ENCODE data around the gene ARL8B. TPM values are rescaled to one million over a fixed set of nuclear protein-coding genes. Genes with fewer than 3 reads are reported as not detected.
"Not testable (repeated sequence)": the region's sequence is repeated elsewhere in the genome, so short reads cannot be mapped to it uniquely, and the experiment has no call there.

Gene ARL8B
- 43.2 TPM for polyA plus RNA-seq (2012; ENCODE audit: missing spikeins)

- peak; percentile 87 for DNase-seq (ENCODE audit: insufficient read length)
- TF ChIP-seq TAF1 (IDR thresholded peaks at IDR 0.05; ENCODE audit: borderline replicate concordance, low read depth, low read length) (peak; percentile 90), POLR2A (IDR thresholded peaks at IDR 0.05; ENCODE audit: low read depth, low read length) (peak; percentile 95), POLR2AphosphoS5 (IDR thresholded peaks at IDR 0.05; ENCODE audit: low read depth, low read length) (peak; percentile 93)
Observed at GRCh38 chr3:5122030-5122740, at the start of gene ARL8B. ARL8B (plus strand) TSS chr3:5122292; CDS start chr3:5122466, 174 bp downstream.

DNA sequence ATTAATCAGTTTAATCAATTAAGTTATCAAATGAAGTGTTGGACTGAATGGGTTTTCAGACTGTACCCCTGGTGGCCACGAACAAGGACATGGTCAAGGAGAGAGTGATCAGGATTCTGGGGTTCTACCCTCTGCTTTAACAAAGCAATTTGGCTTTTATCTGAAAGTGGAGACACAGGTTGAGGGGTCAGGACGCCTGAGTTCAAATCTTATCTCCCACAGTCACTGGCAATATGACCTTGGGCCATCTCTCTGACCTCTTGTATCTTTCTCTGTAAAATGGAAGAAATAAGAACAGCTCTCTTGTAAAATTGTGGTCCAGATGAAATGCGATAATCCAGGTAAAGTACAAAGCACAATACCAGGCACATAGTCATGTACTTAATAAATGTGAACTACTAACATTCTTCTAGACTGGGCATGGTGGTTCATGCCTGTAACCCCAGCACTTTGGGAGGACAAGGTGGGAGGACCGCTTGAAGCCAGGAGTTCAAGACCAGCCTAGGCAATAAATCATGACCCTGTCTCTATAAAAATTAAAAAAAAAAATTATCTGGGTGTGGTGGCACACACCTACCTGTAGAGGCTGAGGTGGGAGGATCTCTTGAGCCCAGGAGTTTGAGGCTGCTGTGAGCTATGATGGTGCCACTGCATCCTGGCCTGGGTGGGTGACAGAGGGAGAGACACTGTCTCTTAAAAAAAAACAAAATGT, 48.6 kb upstream of the ARL8B start:
- DNase-seq (ENCODE audit: insufficient read length) (no peak), FAIRE-seq (no peak)
- no peak for TF ChIP-seq POLR2A (IDR thresholded peaks at IDR 0.05; ENCODE audit: low read depth, low read length)
- no peak for TF ChIP-seq POLR2AphosphoS5 (IDR thresholded peaks at IDR 0.05; ENCODE audit: low read depth, low read length)
- no peak for TF ChIP-seq TAF1 (IDR thresholded peaks at IDR 0.05; ENCODE audit: borderline replicate concordance, low read depth, low read length)

More at GRCh38 chr3:5122030-5122740, at the start of gene ARL8B:
- FAIRE-seq: peak; percentile 97

DNA sequence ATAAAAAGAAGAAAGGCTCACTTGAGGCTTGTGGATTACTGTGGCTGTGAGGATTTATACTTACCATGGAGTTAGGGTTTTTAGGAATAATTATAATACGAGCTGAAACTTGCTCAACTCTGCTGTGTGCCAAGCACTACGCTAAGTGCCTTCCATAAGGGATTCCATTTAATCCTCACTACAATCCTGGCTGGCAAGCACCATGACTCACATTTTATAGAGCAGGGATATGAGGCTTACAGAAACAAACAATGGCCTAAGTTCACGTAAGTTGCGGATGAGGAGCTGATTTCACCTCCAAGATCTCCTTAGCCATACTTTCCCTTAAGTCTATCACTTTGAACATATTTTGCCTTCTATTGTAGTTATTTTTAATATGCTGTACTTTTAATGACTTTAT, 43.9 kb upstream of the ARL8B start:
- DNase-seq (ENCODE audit: insufficient read length) (no peak), FAIRE-seq (no peak)
- TF ChIP-seq POLR2A (IDR thresholded peaks at IDR 0.05; ENCODE audit: low read depth, low read length) (no peak), POLR2AphosphoS5 (IDR thresholded peaks at IDR 0.05; ENCODE audit: low read depth, low read length) (no peak), TAF1 (IDR thresholded peaks at IDR 0.05; ENCODE audit: borderline replicate concordance, low read depth, low read length) (no peak)

DNA sequence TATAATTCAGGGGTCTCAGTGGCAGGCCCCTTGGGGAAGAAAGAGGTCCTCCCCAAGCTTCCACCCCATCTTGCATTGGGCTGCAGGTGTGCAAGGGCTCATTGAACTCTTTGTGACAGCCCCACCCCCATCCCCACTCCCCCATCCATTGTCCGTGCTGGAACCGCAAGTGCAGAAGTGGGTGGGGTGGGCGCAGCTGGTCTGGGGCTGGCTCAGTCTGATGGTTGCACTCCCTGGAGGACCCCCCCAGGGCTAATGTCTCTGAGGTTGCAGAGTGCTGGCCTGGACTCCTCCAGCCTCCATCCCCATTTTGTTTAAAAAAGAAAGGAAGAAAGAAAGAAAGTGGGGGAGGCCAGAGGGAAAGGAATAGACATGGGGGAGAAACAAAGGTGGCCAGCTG, 42.3 kb upstream of the ARL8B start:
- no peak for DNase-seq (ENCODE audit: insufficient read length)
- FAIRE-seq: no peak
- TF ChIP-seq POLR2A (IDR thresholded peaks at IDR 0.05; ENCODE audit: low read depth, low read length) (no peak), POLR2AphosphoS5 (IDR thresholded peaks at IDR 0.05; ENCODE audit: low read depth, low read length) (no peak), TAF1 (IDR thresholded peaks at IDR 0.05; ENCODE audit: borderline replicate concordance, low read depth, low read length) (no peak)

DNA sequence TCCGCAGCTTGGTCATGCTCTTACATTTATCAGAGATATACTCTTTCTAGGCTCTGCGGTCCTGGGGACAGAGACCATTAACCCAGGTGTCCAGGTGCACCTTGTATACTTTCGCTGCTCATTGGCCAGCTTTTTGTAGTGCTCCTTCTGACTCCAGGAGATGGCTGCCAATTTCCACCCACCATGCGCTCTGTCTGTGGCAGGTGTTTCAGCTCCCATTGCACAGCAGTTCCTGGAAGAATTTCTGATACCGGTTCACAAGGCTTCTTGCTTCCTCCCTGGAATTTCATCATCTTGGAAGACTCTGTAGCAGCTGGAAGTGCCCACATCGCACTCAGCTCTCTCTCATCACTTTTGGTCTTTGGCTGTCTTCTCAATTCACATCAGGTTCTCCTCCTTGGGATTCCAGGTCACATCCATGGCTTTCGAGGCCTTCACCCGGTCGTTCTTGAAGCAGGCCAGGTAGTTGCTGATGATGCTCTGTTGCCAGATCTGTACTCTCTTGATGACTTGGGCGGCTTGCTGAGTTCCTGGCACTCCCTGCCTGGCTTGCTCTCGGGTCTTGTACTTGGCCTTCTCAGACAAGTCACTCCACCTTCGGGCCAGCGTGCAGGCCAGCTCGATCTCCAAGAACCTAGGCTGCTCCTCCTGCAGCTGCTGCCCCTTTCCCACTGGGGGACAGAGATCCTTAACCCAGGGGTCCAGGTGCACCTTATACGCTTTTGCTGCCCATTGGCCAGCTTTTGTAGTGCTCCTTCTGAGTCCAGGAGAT, 41.1 kb upstream of the ARL8B start:
- DNase-seq (ENCODE audit: insufficient read length) (no peak), FAIRE-seq (no peak)
- TF ChIP-seq POLR2A (IDR thresholded peaks at IDR 0.05; ENCODE audit: low read depth, low read length) (no peak), TAF1 (IDR thresholded peaks at IDR 0.05; ENCODE audit: borderline replicate concordance, low read depth, low read length) (no peak), POLR2AphosphoS5 (IDR thresholded peaks at IDR 0.05; ENCODE audit: low read depth, low read length) (no peak)

- DNase-seq (ENCODE audit: insufficient read length); FAIRE-seq: not testable (repeated sequence)
Observed at GRCh38 chr3:5081973-5082788, 39.9 kb upstream of the ARL8B start.

- TF ChIP-seq TAF1 (IDR thresholded peaks at IDR 0.05; ENCODE audit: borderline replicate concordance, low read depth, low read length): no peak
- no peak for TF ChIP-seq POLR2A (IDR thresholded peaks at IDR 0.05; ENCODE audit: low read depth, low read length)
- TF ChIP-seq POLR2AphosphoS5 (IDR thresholded peaks at IDR 0.05; ENCODE audit: low read depth, low read length): no peak
- no peak for DNase-seq (ENCODE audit: insufficient read length)
- no peak for FAIRE-seq
Observed at GRCh38 chr3:5082789-5083115, 39.3 kb upstream of the ARL8B start.

GRCh38 chr3:5084224-5084623, 37.9 kb upstream of the ARL8B start:
- FAIRE-seq (no peak), DNase-seq (ENCODE audit: insufficient read length) (no peak)
- TF ChIP-seq POLR2A (IDR thresholded peaks at IDR 0.05; ENCODE audit: low read depth, low read length) (no peak), POLR2AphosphoS5 (IDR thresholded peaks at IDR 0.05; ENCODE audit: low read depth, low read length) (no peak), TAF1 (IDR thresholded peaks at IDR 0.05; ENCODE audit: borderline replicate concordance, low read depth, low read length) (no peak)

GRCh38 chr3:5086708-5087107, 35.4 kb upstream of the ARL8B start:
- no peak for FAIRE-seq
- no peak for DNase-seq (ENCODE audit: insufficient read length)
- TF ChIP-seq TAF1 (IDR thresholded peaks at IDR 0.05; ENCODE audit: borderline replicate concordance, low read depth, low read length): no peak
- no peak for TF ChIP-seq POLR2AphosphoS5 (IDR thresholded peaks at IDR 0.05; ENCODE audit: low read depth, low read length)
- TF ChIP-seq POLR2A (IDR thresholded peaks at IDR 0.05; ENCODE audit: low read depth, low read length): no peak

- no peak for FAIRE-seq
- DNase-seq (ENCODE audit: insufficient read length): no peak
- no peak for TF ChIP-seq POLR2A (IDR thresholded peaks at IDR 0.05; ENCODE audit: low read depth, low read length)
- no peak for TF ChIP-seq TAF1 (IDR thresholded peaks at IDR 0.05; ENCODE audit: borderline replicate concordance, low read depth, low read length)
- no peak for TF ChIP-seq POLR2AphosphoS5 (IDR thresholded peaks at IDR 0.05; ENCODE audit: low read depth, low read length)
Observed at GRCh38 chr3:5087209-5087608, 34.9 kb upstream of the ARL8B start.

DNA sequence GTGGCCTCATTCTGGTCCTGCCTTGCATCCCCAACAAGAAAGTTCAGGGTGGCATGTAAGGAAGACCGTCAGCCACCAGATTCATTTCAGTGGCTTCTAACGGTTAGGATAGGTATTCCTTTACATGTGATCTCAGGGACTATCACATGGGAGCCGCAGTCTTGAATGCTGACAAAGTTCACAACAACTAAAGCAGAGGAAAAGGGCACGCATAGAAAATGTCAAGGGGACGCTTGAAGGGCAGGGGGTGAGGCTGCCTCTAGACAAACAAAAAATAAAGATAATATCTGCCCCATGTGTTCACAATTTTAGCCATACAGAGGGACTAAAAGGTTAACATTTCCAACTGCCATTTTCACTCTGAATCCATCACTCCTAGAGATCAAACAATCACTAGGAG, 31.9 kb upstream of the ARL8B start:
- TF ChIP-seq POLR2AphosphoS5 (IDR thresholded peaks at IDR 0.05; ENCODE audit: low read depth, low read length) (no peak), TAF1 (IDR thresholded peaks at IDR 0.05; ENCODE audit: borderline replicate concordance, low read depth, low read length) (no peak), POLR2A (IDR thresholded peaks at IDR 0.05; ENCODE audit: low read depth, low read length) (no peak)
- FAIRE-seq: no peak
- DNase-seq (ENCODE audit: insufficient read length): no peak
